ENCODE data around the gene POLD2.
A peak's percentile ranks its signal among the peaks of the same experiment; 100 is the strongest.

Gene POLD2

GRCh38 chr7:44103566-44103922 lies 19.8 kb downstream of the POLD2 start:
- DNase-seq, result no peak

GRCh38 chr7:44102846-44103565 lies 20.3 kb downstream of the POLD2 start:
- DNase-seq, result no peak

- DNase-seq, result peak in 6 of 56 donors; percentile 14 to 40 (median 30)
Observed at GRCh38 chr7:44101966-44102845, 21.1 kb downstream of the POLD2 start.

GRCh38 chr7:44101303-44101965 lies 21.9 kb downstream of the POLD2 start:
- DNase-seq, result no peak

GRCh38 chr7:44100458-44101302 lies 22.7 kb downstream of the POLD2 start:
- peak in 5 of 56 donors; percentile 24 to 64 (median 44) for DNase-seq

- DNase-seq, result no peak
Observed at GRCh38 chr7:44099669-44100068, 23.7 kb downstream of the POLD2 start.

- DNase-seq, result no peak
Observed at GRCh38 chr7:44098092-44099068, 25.0 kb downstream of the POLD2 start.

GRCh38 chr7:44097064-44097932 lies 26.1 kb downstream of the POLD2 start:
- no peak for DNase-seq

GRCh38 chr7:44096326-44096881 lies 26.9 kb downstream of the POLD2 start:
- DNase-seq, result no peak

GRCh38 chr7:44095781-44096180 lies 27.6 kb downstream of the POLD2 start:
- no peak for DNase-seq

GRCh38 chr7:44094883-44095592 lies 28.3 kb downstream of the POLD2 start:
- no peak for DNase-seq

- DNase-seq, result no peak
Observed at GRCh38 chr7:44094365-44094764, 29.0 kb downstream of the POLD2 start.

- no peak for DNase-seq
Observed at GRCh38 chr7:44093102-44093641, 30.2 kb downstream of the POLD2 start.

GRCh38 chr7:44087911-44088838 lies 35.2 kb downstream of the POLD2 start:
- peak in 22 of 56 donors; percentile 10 to 69 (median 38) for DNase-seq

GRCh38 chr7:44086627-44087026 lies 36.7 kb downstream of the POLD2 start:
- no peak for DNase-seq

GRCh38 chr7:44085546-44085945 lies 37.8 kb downstream of the POLD2 start:
- DNase-seq, result no peak
